ENCODE data around the gene CD46. TPM values are rescaled to one million over a fixed set of nuclear protein-coding genes. Genes with fewer than 3 reads are reported as not detected.

Gene CD46
- total and polyA plus RNA-seq, 3 experiments from 2014 or later: 86.1 to 165 (median 102) TPM

GRCh38 chr1:207789792-207790787, 38.2 kb downstream of the CD46 start:
- H3K36me3 ChIP-seq (ENCODE audit: insufficient read depth, low read length): peaks cover 17% of the 10 kb centered on the region
- Mint-ChIP-seq H3K4me3 (no peak overlapping the region), H3K9me3 (no peaks in the 10 kb centered on the region), H3K27ac (peak overlapping the region in 3 of 8 donors; percentile 17 to 29 (median 27)), H3K27me3 (no peaks in the 10 kb centered on the region), H3K36me3 (peaks cover 0 to 67% (median 8%) of the 10 kb centered on the region in 3 donors), H3K4me1 (no peaks in the 10 kb centered on the region)
- no peak overlapping the region for H3K27ac ChIP-seq (ENCODE audit: low read depth, low read length)
- H3K27me3 ChIP-seq (ENCODE audit: insufficient read depth, low read length, poor library complexity, severe bottlenecking): no peaks in the 10 kb centered on the region
- no peaks in the 10 kb centered on the region for H3K9me3 ChIP-seq (ENCODE audit: low read length)
- ChIA-PET POLR2A (no interaction called here), CTCF (interaction anchor here (0.9 kb wide), 1 partner anchor 34 kb away, joined by 3 read pairs; no protein-coding TSS in a partner anchor)
- no peak overlapping the region for H3K4me3 ChIP-seq (ENCODE audit: low read length)
- no peaks in the 10 kb centered on the region for H3K4me1 ChIP-seq (ENCODE audit: insufficient read depth, low read length)
- DNase-seq: no peak

- Mint-ChIP-seq H3K4me3 (no peak overlapping the region), H3K36me3 (peaks cover 0 to 64% (median 8%) of the 10 kb centered on the region in 3 donors), H3K4me1 (no peaks in the 10 kb centered on the region), H3K9me3 (no peaks in the 10 kb centered on the region), H3K27me3 (no peaks in the 10 kb centered on the region), H3K27ac (peak overlapping the region in 1 of 8 donors; percentile 36)
- Histone ChIP-seq H3K27ac (ENCODE audit: low read depth, low read length) (no peak overlapping the region), H3K27me3 (ENCODE audit: insufficient read depth, low read length, poor library complexity, severe bottlenecking) (no peaks in the 10 kb centered on the region), H3K36me3 (ENCODE audit: insufficient read depth, low read length) (peaks cover 13% of the 10 kb centered on the region), H3K9me3 (ENCODE audit: low read length) (no peaks in the 10 kb centered on the region), H3K4me3 (ENCODE audit: low read length) (no peak overlapping the region), H3K4me1 (ENCODE audit: insufficient read depth, low read length) (no peaks in the 10 kb centered on the region)
- CTCF ChIA-PET: interaction anchor here (1.0 kb wide), 2 partner anchors 94 to 172 kb away, joined by 3 read pairs; no protein-coding TSS in a partner anchor
- POLR2A ChIA-PET: interaction anchor here (0.6 kb wide), 1 partner anchor 62 kb away, joined by 9 read pairs; no protein-coding TSS in a partner anchor
- DNase-seq: no peak
These were observed 39.4 kb downstream of the CD46 start for GRCh38 chr1:207791290-207791689.

- DNase-seq: no peak
- H3K36me3 Mint-ChIP-seq: peaks cover 0 to 54% (median 8%) of the 10 kb centered on the region in 3 donors
- H3K36me3 ChIP-seq (ENCODE audit: insufficient read depth, low read length): peaks cover 13% of the 10 kb centered on the region
- peaks cover 11 to 14% (median 13%) of the 10 kb centered on the region in 3 donors for H3K4me1 Mint-ChIP-seq
- H3K4me3 Mint-ChIP-seq: no peak overlapping the region
- H3K9me3 Mint-ChIP-seq: no peaks in the 10 kb centered on the region
- peaks cover 11% of the 10 kb centered on the region for H3K4me1 ChIP-seq (ENCODE audit: insufficient read depth, low read length)
- H3K27me3 ChIP-seq (ENCODE audit: insufficient read depth, low read length, poor library complexity, severe bottlenecking): no peaks in the 10 kb centered on the region
- ChIA-PET POLR2A (no interaction called here), CTCF (no interaction called here)
- no peak overlapping the region for H3K4me3 ChIP-seq (ENCODE audit: low read length)
- no peak overlapping the region for H3K27ac ChIP-seq (ENCODE audit: low read depth, low read length)
- no peaks in the 10 kb centered on the region for H3K9me3 ChIP-seq (ENCODE audit: low read length)
- no peaks in the 10 kb centered on the region for H3K27me3 Mint-ChIP-seq
- peak overlapping the region in 5 of 8 donors; percentile 36 to 60 (median 41) for H3K27ac Mint-ChIP-seq
These were observed 41.5 kb downstream of the CD46 start for GRCh38 chr1:207793327-207793726.

GRCh38 chr1:207794861-207795260, 43.0 kb downstream of the CD46 start:
- H3K36me3 ChIP-seq (ENCODE audit: insufficient read depth, low read length): peaks cover 8% of the 10 kb centered on the region
- Mint-ChIP-seq H3K9me3 (no peaks in the 10 kb centered on the region), H3K27ac (peak overlapping the region in 1 of 8 donors; percentile 29), H3K36me3 (peaks cover 0 to 47% (median 5%) of the 10 kb centered on the region in 3 donors), H3K27me3 (no peaks in the 10 kb centered on the region), H3K4me1 (peaks cover 26 to 29% (median 29%) of the 10 kb centered on the region in 3 donors), H3K4me3 (no peak overlapping the region)
- H3K27me3 ChIP-seq (ENCODE audit: insufficient read depth, low read length, poor library complexity, severe bottlenecking): no peaks in the 10 kb centered on the region
- ChIA-PET CTCF (interaction anchor here (3.2 kb wide), 1 partner anchor 81 kb away, joined by 15 read pairs; no protein-coding TSS in a partner anchor), POLR2A (no interaction called here)
- no peak overlapping the region for H3K4me3 ChIP-seq (ENCODE audit: low read length)
- H3K4me1 ChIP-seq (ENCODE audit: insufficient read depth, low read length): peaks cover 23% of the 10 kb centered on the region
- DNase-seq: no peak
- no peak overlapping the region for H3K27ac ChIP-seq (ENCODE audit: low read depth, low read length)
- no peaks in the 10 kb centered on the region for H3K9me3 ChIP-seq (ENCODE audit: low read length)

GRCh38 chr1:207797229-207797973, 45.5 kb downstream of the CD46 start:
- no peaks in the 10 kb centered on the region for H3K27me3 Mint-ChIP-seq
- H3K9me3 Mint-ChIP-seq: no peaks in the 10 kb centered on the region
- POLR2A ChIA-PET: interaction anchor here (0.7 to 1.4 kb wide), 4 partner anchors 10 to 166 kb away, joined by 3 to 7 read pairs (median 4); no protein-coding TSS in a partner anchor
- CTCF ChIA-PET: interaction anchor here (0.6 to 4.3 kb wide), 41 partner anchors 9 to 476 kb away, joined by 3 to 28 read pairs (median 4); partner anchors contain the start of genes CD55 and PLXNA2
- Histone ChIP-seq H3K27me3 (ENCODE audit: insufficient read depth, low read length, poor library complexity, severe bottlenecking) (no peaks in the 10 kb centered on the region), H3K4me1 (ENCODE audit: insufficient read depth, low read length) (peaks cover 23% of the 10 kb centered on the region), H3K9me3 (ENCODE audit: low read length) (no peaks in the 10 kb centered on the region), H3K27ac (ENCODE audit: low read depth, low read length) (no peak overlapping the region), H3K4me3 (ENCODE audit: low read length) (no peak overlapping the region), H3K36me3 (ENCODE audit: insufficient read depth, low read length) (no peaks in the 10 kb centered on the region)
- peak; percentile 39 to 82 (median 55) for DNase-seq
- peaks cover 41 to 51% (median 48%) of the 10 kb centered on the region in 3 donors for H3K4me1 Mint-ChIP-seq
- peak overlapping the region in 2 of 8 donors; percentile 6 to 40 for H3K27ac Mint-ChIP-seq
- H3K36me3 Mint-ChIP-seq: peaks cover 0 to 46% (median 8%) of the 10 kb centered on the region in 3 donors
- H3K4me3 Mint-ChIP-seq: no peak overlapping the region

GRCh38 chr1:207798847-207799246, 47.0 kb downstream of the CD46 start:
- DNase-seq: peak in 1 of 5 donors; percentile 33
- Histone ChIP-seq H3K27ac (ENCODE audit: low read depth, low read length) (no peak overlapping the region), H3K4me1 (ENCODE audit: insufficient read depth, low read length) (peaks cover 23% of the 10 kb centered on the region), H3K4me3 (ENCODE audit: low read length) (no peak overlapping the region), H3K36me3 (ENCODE audit: insufficient read depth, low read length) (peaks cover 4% of the 10 kb centered on the region), H3K27me3 (ENCODE audit: insufficient read depth, low read length, poor library complexity, severe bottlenecking) (no peaks in the 10 kb centered on the region), H3K9me3 (ENCODE audit: low read length) (no peaks in the 10 kb centered on the region)
- H3K36me3 Mint-ChIP-seq: peaks cover 0 to 50% (median 8%) of the 10 kb centered on the region in 3 donors
- POLR2A ChIA-PET: interaction anchor here (0.5 to 1.4 kb wide), 2 partner anchors 8 to 59 kb away, joined by 4 to 5 read pairs; no protein-coding TSS in a partner anchor
- no peaks in the 10 kb centered on the region for H3K27me3 Mint-ChIP-seq
- peak overlapping the region in 6 of 7 donors; percentile 30 to 71 (median 52) for H3K4me3 Mint-ChIP-seq
- peak overlapping the region; percentile 6 to 76 (median 52) for H3K27ac Mint-ChIP-seq
- no peaks in the 10 kb centered on the region for H3K9me3 Mint-ChIP-seq
- H3K4me1 Mint-ChIP-seq: peaks cover 41 to 53% (median 51%) of the 10 kb centered on the region in 3 donors
- CTCF ChIA-PET: interaction anchor here (0.6 to 4.3 kb wide), 7 partner anchors 16 to 165 kb away, joined by 3 to 28 read pairs (median 5); no protein-coding TSS in a partner anchor

- H3K9me3 ChIP-seq (ENCODE audit: low read length): no peaks in the 10 kb centered on the region
- H3K4me3 Mint-ChIP-seq: peak overlapping the region in 1 of 7 donors; percentile 15
- H3K9me3 Mint-ChIP-seq: no peaks in the 10 kb centered on the region
- peaks cover 0 to 54% (median 5%) of the 10 kb centered on the region in 3 donors for H3K36me3 Mint-ChIP-seq
- ChIA-PET CTCF (interaction anchor here (1.3 to 4.3 kb wide), 5 partner anchors 11 to 85 kb away, joined by 3 to 28 read pairs (median 3); no protein-coding TSS in a partner anchor), POLR2A (interaction anchor here (0.7 kb wide), 1 partner anchor 72 kb away, joined by 3 read pairs; no protein-coding TSS in a partner anchor)
- peaks cover 26% of the 10 kb centered on the region for H3K4me1 ChIP-seq (ENCODE audit: insufficient read depth, low read length)
- H3K27ac Mint-ChIP-seq: peak overlapping the region in 3 of 8 donors; percentile 21 to 61 (median 43)
- no peak overlapping the region for H3K27ac ChIP-seq (ENCODE audit: low read depth, low read length)
- H3K4me1 Mint-ChIP-seq: peaks cover 41 to 54% (median 53%) of the 10 kb centered on the region in 3 donors
- no peak for DNase-seq
- H3K27me3 Mint-ChIP-seq: no peaks in the 10 kb centered on the region
- no peak overlapping the region for H3K4me3 ChIP-seq (ENCODE audit: low read length)
- peaks cover 6% of the 10 kb centered on the region for H3K36me3 ChIP-seq (ENCODE audit: insufficient read depth, low read length)
- no peaks in the 10 kb centered on the region for H3K27me3 ChIP-seq (ENCODE audit: insufficient read depth, low read length, poor library complexity, severe bottlenecking)
These were observed 48.3 kb downstream of the CD46 start for GRCh38 chr1:207799989-207800648.

Data from CD8-positive, alpha-beta memory T cell (primary cell).